IPS-18a (cell line): Measurements from ENCODE around the gene HLA-DRB1.
"Not testable (repeated sequence)": the region's sequence is repeated elsewhere in the genome, so short reads cannot be mapped to it uniquely, and the experiment has no call there.

ENCODE experiments used
- H3K27ac ChIP-seq: one replicate; pipeline ENCODE4 v1.5.1; 2013; ENCODE audit warnings: low read length
- H3K27me3 ChIP-seq: one replicate; pipeline ENCODE4 v1.6.1; 2013; ENCODE audit warnings: mild to moderate bottlenecking, low read length; ENCODE audit not compliant: control insufficient read depth, insufficient read depth
- H3K36me3 ChIP-seq: one replicate; pipeline ENCODE4 v1.6.1; 2013; ENCODE audit warnings: low read depth, low read length; ENCODE audit not compliant: control insufficient read depth
- H3K4me1 ChIP-seq: one replicate; pipeline ENCODE4 v1.6.1; 2013; ENCODE audit warnings: low read depth, low read length; ENCODE audit not compliant: control insufficient read depth
- H3K4me3 ChIP-seq: one replicate; pipeline ENCODE4 v1.5.1; 2013; ENCODE audit warnings: low read length
- H3K9ac ChIP-seq: one replicate; pipeline ENCODE4 v1.6.1; 2013; ENCODE audit warnings: mild to moderate bottlenecking, low read length, moderate library complexity
- H3K9me3 ChIP-seq: one replicate; pipeline ENCODE4 v1.6.1; 2013; ENCODE audit warnings: low read depth, low read length; ENCODE audit not compliant: control insufficient read depth

HLA-DRB1 gene

GRCh38 chr6:32577493-32577892 is 12.2 kb downstream of the HLA-DRB1 start:
- not testable (repeated sequence) for H3K4me1 ChIP-seq, H3K27me3 ChIP-seq, H3K9ac ChIP-seq, H3K27ac ChIP-seq, H3K36me3 ChIP-seq, H3K9me3 ChIP-seq, H3K4me3 ChIP-seq

- Histone ChIP-seq H3K9ac (no peak overlapping the region), H3K9me3 (no peaks in the 10 kb centered on the region), H3K27me3 (no peaks in the 10 kb centered on the region), H3K27ac (no peak overlapping the region), H3K4me1 (no peaks in the 10 kb centered on the region), H3K4me3 (no peak overlapping the region), H3K36me3 (no peaks in the 10 kb centered on the region)
Observed at GRCh38 chr6:32576250-32576649, 13.4 kb downstream of the HLA-DRB1 start.

GRCh38 chr6:32570363-32570905 is 19.2 kb downstream of the HLA-DRB1 start:
- Histone ChIP-seq H3K27me3 (no peaks in the 10 kb centered on the region), H3K9ac (no peak overlapping the region), H3K9me3 (no peaks in the 10 kb centered on the region)

DNA sequence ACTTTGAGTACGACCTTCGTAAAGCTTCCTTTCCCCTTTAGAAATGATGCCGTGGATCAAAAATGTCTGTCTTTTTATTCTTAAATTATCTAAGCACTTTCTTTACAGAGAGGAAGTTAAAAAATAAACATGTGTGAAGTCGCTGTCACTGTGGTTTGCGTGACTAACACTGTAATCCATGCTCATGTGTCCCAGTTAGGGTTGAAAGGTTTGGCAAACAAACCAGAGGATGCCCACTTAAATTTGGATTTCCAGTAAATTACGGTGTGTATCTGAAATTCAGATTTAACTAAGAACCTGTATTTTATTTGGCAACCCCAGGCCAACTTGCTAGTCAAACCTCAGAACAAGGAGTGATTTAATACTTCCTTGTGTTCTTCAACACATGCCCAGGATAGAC is 21.1 kb downstream of the HLA-DRB1 start:
- Histone ChIP-seq H3K27ac (no peak overlapping the region), H3K9ac (no peak overlapping the region), H3K27me3 (no peaks in the 10 kb centered on the region), H3K36me3 (no peaks in the 10 kb centered on the region), H3K4me3 (no peak overlapping the region), H3K4me1 (no peaks in the 10 kb centered on the region), H3K9me3 (no peaks in the 10 kb centered on the region)

More at GRCh38 chr6:32570363-32570905, 19.2 kb downstream of the HLA-DRB1 start:
- no peak overlapping the region for H3K4me3 ChIP-seq
- H3K4me1 ChIP-seq = no peaks in the 10 kb centered on the region
- H3K27ac ChIP-seq = no peak overlapping the region
- no peaks in the 10 kb centered on the region for H3K36me3 ChIP-seq

GRCh38 chr6:32566957-32567356 is 22.7 kb downstream of the HLA-DRB1 start:
- H3K27me3 ChIP-seq = no peaks in the 10 kb centered on the region
- H3K4me1 ChIP-seq = no peaks in the 10 kb centered on the region
- H3K9ac ChIP-seq = no peak overlapping the region
- no peaks in the 10 kb centered on the region for H3K36me3 ChIP-seq
- no peak overlapping the region for H3K4me3 ChIP-seq
- no peak overlapping the region for H3K27ac ChIP-seq
- no peaks in the 10 kb centered on the region for H3K9me3 ChIP-seq

- no peak overlapping the region for H3K4me3 ChIP-seq
- no peak overlapping the region for H3K9ac ChIP-seq
Observed at GRCh38 chr6:32565511-32565910, 24.1 kb downstream of the HLA-DRB1 start.

GRCh38 chr6:32562940-32563339 is 26.7 kb downstream of the HLA-DRB1 start:
- Histone ChIP-seq H3K9ac (no peak overlapping the region), H3K27ac (no peak overlapping the region), H3K36me3 (no peaks in the 10 kb centered on the region), H3K9me3 (no peaks in the 10 kb centered on the region), H3K4me3 (no peak overlapping the region), H3K27me3 (no peaks in the 10 kb centered on the region), H3K4me1 (no peaks in the 10 kb centered on the region)

More at GRCh38 chr6:32565511-32565910, 24.1 kb downstream of the HLA-DRB1 start:
- H3K27me3 ChIP-seq = no peaks in the 10 kb centered on the region
- no peak overlapping the region for H3K27ac ChIP-seq
- no peaks in the 10 kb centered on the region for H3K36me3 ChIP-seq
- no peaks in the 10 kb centered on the region for H3K9me3 ChIP-seq
- no peaks in the 10 kb centered on the region for H3K4me1 ChIP-seq

DNA sequence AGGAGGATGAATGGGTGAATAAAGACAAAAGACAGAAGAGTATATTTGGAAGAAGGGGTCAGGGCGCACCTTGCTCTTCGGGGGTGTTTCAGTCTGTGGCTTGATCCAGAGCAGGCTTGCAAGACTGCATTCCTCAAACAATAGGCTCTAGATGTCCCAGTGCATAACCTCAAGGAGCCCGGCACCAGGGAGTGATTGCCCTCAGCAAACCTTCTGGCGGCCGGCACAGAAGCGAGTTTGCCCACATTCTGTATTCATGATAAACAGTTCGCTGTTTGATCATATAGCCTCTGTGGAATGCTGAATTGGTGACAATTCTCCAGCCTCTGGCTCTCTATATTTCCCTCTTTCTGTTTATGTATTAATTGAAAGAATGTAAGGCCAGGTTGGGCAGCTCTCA is 29.9 kb downstream of the HLA-DRB1 start:
- Histone ChIP-seq H3K4me1 (no peaks in the 10 kb centered on the region), H3K4me3 (no peak overlapping the region), H3K36me3 (no peaks in the 10 kb centered on the region), H3K9ac (no peak overlapping the region), H3K27me3 (no peaks in the 10 kb centered on the region), H3K27ac (no peak overlapping the region), H3K9me3 (no peaks in the 10 kb centered on the region)

DNA sequence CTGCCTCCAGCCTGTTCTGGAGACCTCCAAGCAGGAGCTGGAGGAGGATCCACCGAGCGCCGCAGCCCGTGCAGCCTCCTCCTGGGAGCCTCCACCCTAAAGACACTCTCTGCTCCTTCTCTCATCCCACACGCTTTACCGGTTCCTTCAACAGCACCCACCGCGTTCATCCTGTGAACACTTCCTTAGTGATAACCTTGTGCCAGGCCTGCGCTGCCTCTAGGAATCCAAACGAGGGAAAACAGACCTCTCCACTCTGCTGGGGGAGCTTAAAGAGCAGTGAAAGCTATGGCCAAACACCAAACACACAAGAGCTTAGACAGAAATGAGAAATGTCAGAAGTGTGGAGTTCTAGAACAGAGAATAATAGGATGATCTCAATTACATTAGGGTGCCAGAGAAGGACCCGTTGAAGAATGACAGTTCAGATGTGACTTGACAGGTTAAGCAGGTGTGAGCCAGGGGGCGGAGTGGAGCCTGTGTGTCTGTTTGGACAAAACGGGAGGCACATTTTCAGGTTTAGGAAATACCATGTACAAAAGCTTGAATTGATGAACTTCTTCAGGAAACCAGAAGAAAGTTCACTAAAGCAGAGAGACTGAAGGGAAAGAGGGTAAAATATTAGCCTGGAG is 31.1 kb downstream of the HLA-DRB1 start:
- Histone ChIP-seq H3K36me3 (no peaks in the 10 kb centered on the region), H3K9me3 (no peaks in the 10 kb centered on the region), H3K4me3 (no peak overlapping the region), H3K4me1 (no peaks in the 10 kb centered on the region), H3K27me3 (no peaks in the 10 kb centered on the region), H3K27ac (no peak overlapping the region), H3K9ac (no peak overlapping the region)

DNA sequence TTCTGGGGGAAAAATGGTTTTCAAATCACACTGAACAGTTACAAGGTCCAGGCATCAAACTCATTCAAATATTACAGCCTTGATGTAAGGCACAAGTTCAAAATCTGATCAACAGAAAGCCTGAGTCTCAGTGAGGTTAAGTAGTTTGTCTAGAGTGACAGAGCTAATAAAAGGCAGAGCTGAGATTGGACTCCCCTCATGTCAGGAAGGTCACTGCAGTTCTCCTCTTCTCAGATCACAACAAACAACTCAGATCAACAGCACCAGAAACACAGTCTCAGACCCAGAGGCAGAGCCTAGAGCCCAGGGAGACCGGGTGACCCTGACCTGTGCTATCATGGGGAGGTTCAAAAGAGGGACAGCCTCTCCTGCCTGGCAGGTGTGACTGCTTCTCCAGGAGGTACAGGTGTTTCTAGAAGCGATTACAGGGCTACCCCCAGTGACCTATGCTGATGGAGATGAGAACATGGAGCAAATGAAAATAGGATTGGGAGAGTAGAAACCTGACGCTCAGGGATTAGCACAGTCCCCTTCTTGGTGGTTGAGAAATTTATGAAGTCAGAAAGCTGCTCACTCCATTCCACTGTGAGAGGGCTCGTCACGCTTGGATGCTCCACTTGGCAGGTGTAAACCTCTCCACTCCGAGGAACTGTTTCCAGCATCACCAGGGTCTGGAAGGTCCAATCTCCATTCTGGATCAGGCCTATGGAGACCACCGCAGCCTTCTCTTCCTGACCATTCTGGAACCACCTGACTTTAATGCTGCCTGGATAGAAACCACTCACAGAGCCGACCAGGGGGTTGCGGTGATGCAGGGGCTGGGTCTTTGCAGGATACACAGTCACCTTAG is 35.3 kb downstream of the HLA-DRB1 start:
- H3K36me3 ChIP-seq = no peaks in the 10 kb centered on the region
- no peak overlapping the region for H3K9ac ChIP-seq
- H3K27me3 ChIP-seq = no peaks in the 10 kb centered on the region
- H3K4me1 ChIP-seq = no peaks in the 10 kb centered on the region
- H3K9me3 ChIP-seq = no peaks in the 10 kb centered on the region
- H3K27ac ChIP-seq = no peak overlapping the region
- H3K4me3 ChIP-seq = no peak overlapping the region

- no peaks in the 10 kb centered on the region for H3K27me3 ChIP-seq
- no peaks in the 10 kb centered on the region for H3K9me3 ChIP-seq
- H3K36me3 ChIP-seq = no peaks in the 10 kb centered on the region
- H3K27ac ChIP-seq = no peak overlapping the region
- H3K9ac ChIP-seq = no peak overlapping the region
- no peaks in the 10 kb centered on the region for H3K4me1 ChIP-seq
- no peak overlapping the region for H3K4me3 ChIP-seq
Observed at GRCh38 chr6:32553037-32553742, 36.5 kb downstream of the HLA-DRB1 start.
